ENCODE measurements around the gene NTHL1.

The NTHL1 gene

GRCh38 chr16:2047330-2048115 is at the start of gene NTHL1, which contains the start of gene TSC2:
NTHL1 (minus strand) TSS chr16:2047834; CDS start chr16:2047823, 11 bp downstream.
TSC2 (plus strand) TSS chr16:2047985; CDS start chr16:2048616, 631 bp downstream.
- no peaks in the 10 kb centered on the region for H3K9me3 ChIP-seq (ENCODE audit: control insufficient read depth in 2 of 2, low read length in 2 of 2)
- peaks cover 3 to 16% of the 10 kb centered on the region in 2 donors for H3K36me3 ChIP-seq (ENCODE audit: control insufficient read depth in 2 of 2, insufficient read depth in 2 of 2, low read length in 2 of 2)
- no peaks in the 10 kb centered on the region for H3K27me3 ChIP-seq (ENCODE audit: control insufficient read depth in 1 of 2, insufficient read depth in 2 of 2, low read length in 2 of 2)
- peak within 1 kb of the TSS; percentile 41 for H3K27ac ChIP-seq (ENCODE audit: low read length)
- H3K4me3 ChIP-seq (ENCODE audit: low read length in 2 of 2): peak within 1 kb of the TSS; percentile 83 to 90
- peak within 1 kb of the TSS; percentile 67 to 85 for H3K9ac ChIP-seq (ENCODE audit: low read length in 2 of 2)
- H3K4me1 ChIP-seq (ENCODE audit: control insufficient read depth, insufficient read depth, low read length): peaks cover 39% of the 10 kb centered on the region

- H3K9ac ChIP-seq (ENCODE audit: low read length in 2 of 2): no peak overlapping the region
- no peaks in the 10 kb centered on the region for H3K9me3 ChIP-seq (ENCODE audit: control insufficient read depth in 2 of 2, low read length in 2 of 2)
- peaks cover 37 to 53% of the 10 kb centered on the region in 2 donors for H3K36me3 ChIP-seq (ENCODE audit: control insufficient read depth in 2 of 2, insufficient read depth in 2 of 2, low read length in 2 of 2)
- H3K27me3 ChIP-seq (ENCODE audit: control insufficient read depth in 1 of 2, insufficient read depth in 2 of 2, low read length in 2 of 2): no peaks in the 10 kb centered on the region
- no peak overlapping the region for H3K27ac ChIP-seq (ENCODE audit: low read length)
- H3K4me3 ChIP-seq (ENCODE audit: low read length in 2 of 2): no peak overlapping the region
- H3K4me1 ChIP-seq (ENCODE audit: control insufficient read depth, insufficient read depth, low read length): peaks cover 13% of the 10 kb centered on the region
Observed at GRCh38 chr16:2096853-2097595, 49.4 kb upstream of the NTHL1 start.

- no peak overlapping the region for H3K27ac ChIP-seq (ENCODE audit: low read length)
- no peaks in the 10 kb centered on the region for H3K9me3 ChIP-seq (ENCODE audit: control insufficient read depth in 2 of 2, low read length in 2 of 2)
- H3K27me3 ChIP-seq (ENCODE audit: control insufficient read depth in 1 of 2, insufficient read depth in 2 of 2, low read length in 2 of 2): no peaks in the 10 kb centered on the region
- peaks cover 18% of the 10 kb centered on the region for H3K4me1 ChIP-seq (ENCODE audit: control insufficient read depth, insufficient read depth, low read length)
- no peak overlapping the region for H3K9ac ChIP-seq (ENCODE audit: low read length in 2 of 2)
- H3K36me3 ChIP-seq (ENCODE audit: control insufficient read depth in 2 of 2, insufficient read depth in 2 of 2, low read length in 2 of 2): peaks cover 41 to 54% of the 10 kb centered on the region in 2 donors
- no peak overlapping the region for H3K4me3 ChIP-seq (ENCODE audit: low read length in 2 of 2)
Observed at GRCh38 chr16:2095918-2096582, 48.4 kb upstream of the NTHL1 start.

GRCh38 chr16:2095315-2095853 is 47.8 kb upstream of the NTHL1 start:
- H3K27ac ChIP-seq (ENCODE audit: low read length): no peak overlapping the region
- no peaks in the 10 kb centered on the region for H3K9me3 ChIP-seq (ENCODE audit: control insufficient read depth in 2 of 2, low read length in 2 of 2)
- peaks cover 44 to 55% of the 10 kb centered on the region in 2 donors for H3K36me3 ChIP-seq (ENCODE audit: control insufficient read depth in 2 of 2, insufficient read depth in 2 of 2, low read length in 2 of 2)
- no peak overlapping the region for H3K9ac ChIP-seq (ENCODE audit: low read length in 2 of 2)
- peaks cover 18% of the 10 kb centered on the region for H3K4me1 ChIP-seq (ENCODE audit: control insufficient read depth, insufficient read depth, low read length)
- no peak overlapping the region for H3K4me3 ChIP-seq (ENCODE audit: low read length in 2 of 2)
- no peaks in the 10 kb centered on the region for H3K27me3 ChIP-seq (ENCODE audit: control insufficient read depth in 1 of 2, insufficient read depth in 2 of 2, low read length in 2 of 2)

- Histone ChIP-seq H3K36me3 (ENCODE audit: control insufficient read depth in 2 of 2, insufficient read depth in 2 of 2, low read length in 2 of 2) (peaks cover 44 to 58% of the 10 kb centered on the region in 2 donors), H3K27ac (ENCODE audit: low read length) (no peak overlapping the region), H3K4me1 (ENCODE audit: control insufficient read depth, insufficient read depth, low read length) (peaks cover 24% of the 10 kb centered on the region), H3K4me3 (ENCODE audit: low read length in 2 of 2) (no peak overlapping the region), H3K9me3 (ENCODE audit: control insufficient read depth in 2 of 2, low read length in 2 of 2) (no peaks in the 10 kb centered on the region), H3K9ac (ENCODE audit: low read length in 2 of 2) (no peak overlapping the region), H3K27me3 (ENCODE audit: control insufficient read depth in 1 of 2, insufficient read depth in 2 of 2, low read length in 2 of 2) (no peaks in the 10 kb centered on the region)
Observed at GRCh38 chr16:2093793-2094192, 46.2 kb upstream of the NTHL1 start.

GRCh38 chr16:2092866-2093265 is 45.2 kb upstream of the NTHL1 start:
- Histone ChIP-seq H3K27ac (ENCODE audit: low read length) (peak overlapping the region; percentile 62), H3K9me3 (ENCODE audit: control insufficient read depth in 2 of 2, low read length in 2 of 2) (no peaks in the 10 kb centered on the region), H3K4me3 (ENCODE audit: low read length in 2 of 2) (no peak overlapping the region), H3K36me3 (ENCODE audit: control insufficient read depth in 2 of 2, insufficient read depth in 2 of 2, low read length in 2 of 2) (peaks cover 44 to 62% of the 10 kb centered on the region in 2 donors), H3K4me1 (ENCODE audit: control insufficient read depth, insufficient read depth, low read length) (peaks cover 24% of the 10 kb centered on the region), H3K9ac (ENCODE audit: low read length in 2 of 2) (no peak overlapping the region), H3K27me3 (ENCODE audit: control insufficient read depth in 1 of 2, insufficient read depth in 2 of 2, low read length in 2 of 2) (no peaks in the 10 kb centered on the region)

GRCh38 chr16:2092256-2092620 is 44.6 kb upstream of the NTHL1 start:
- Histone ChIP-seq H3K4me1 (ENCODE audit: control insufficient read depth, insufficient read depth, low read length) (peaks cover 24% of the 10 kb centered on the region), H3K9me3 (ENCODE audit: control insufficient read depth in 2 of 2, low read length in 2 of 2) (no peaks in the 10 kb centered on the region), H3K9ac (ENCODE audit: low read length in 2 of 2) (no peak overlapping the region), H3K27me3 (ENCODE audit: control insufficient read depth in 1 of 2, insufficient read depth in 2 of 2, low read length in 2 of 2) (no peaks in the 10 kb centered on the region), H3K27ac (ENCODE audit: low read length) (peak overlapping the region; percentile 62), H3K4me3 (ENCODE audit: low read length in 2 of 2) (no peak overlapping the region), H3K36me3 (ENCODE audit: control insufficient read depth in 2 of 2, insufficient read depth in 2 of 2, low read length in 2 of 2) (peaks cover 44 to 60% of the 10 kb centered on the region in 2 donors)

GRCh38 chr16:2091547-2092255 is 44.1 kb upstream of the NTHL1 start:
- H3K9ac ChIP-seq (ENCODE audit: low read length in 2 of 2): no peak overlapping the region
- no peaks in the 10 kb centered on the region for H3K27me3 ChIP-seq (ENCODE audit: control insufficient read depth in 1 of 2, insufficient read depth in 2 of 2, low read length in 2 of 2)
- H3K4me1 ChIP-seq (ENCODE audit: control insufficient read depth, insufficient read depth, low read length): peaks cover 24% of the 10 kb centered on the region
- H3K9me3 ChIP-seq (ENCODE audit: control insufficient read depth in 2 of 2, low read length in 2 of 2): no peaks in the 10 kb centered on the region
- H3K27ac ChIP-seq (ENCODE audit: low read length): peak overlapping the region; percentile 62
- no peak overlapping the region for H3K4me3 ChIP-seq (ENCODE audit: low read length in 2 of 2)
- H3K36me3 ChIP-seq (ENCODE audit: control insufficient read depth in 2 of 2, insufficient read depth in 2 of 2, low read length in 2 of 2): peaks cover 44 to 59% of the 10 kb centered on the region in 2 donors

GRCh38 chr16:2090777-2091546 is 43.3 kb upstream of the NTHL1 start:
- peaks cover 39 to 58% of the 10 kb centered on the region in 2 donors for H3K36me3 ChIP-seq (ENCODE audit: control insufficient read depth in 2 of 2, insufficient read depth in 2 of 2, low read length in 2 of 2)
- H3K4me3 ChIP-seq (ENCODE audit: low read length in 2 of 2): no peak overlapping the region
- peak overlapping the region; percentile 62 for H3K27ac ChIP-seq (ENCODE audit: low read length)
- no peaks in the 10 kb centered on the region for H3K9me3 ChIP-seq (ENCODE audit: control insufficient read depth in 2 of 2, low read length in 2 of 2)
- no peaks in the 10 kb centered on the region for H3K27me3 ChIP-seq (ENCODE audit: control insufficient read depth in 1 of 2, insufficient read depth in 2 of 2, low read length in 2 of 2)
- H3K4me1 ChIP-seq (ENCODE audit: control insufficient read depth, insufficient read depth, low read length): peaks cover 24% of the 10 kb centered on the region
- no peak overlapping the region for H3K9ac ChIP-seq (ENCODE audit: low read length in 2 of 2)

Data from stomach smooth muscle (tissue), 2 donors.